ENCODE data around the gene KRT15.

KRT15 gene

GRCh38 chr17:41518789-41519449 lies at the start of gene KRT15:
TSS of gene KRT15 (minus strand) at chr17:41518890. CDS start at chr17:41518827, 63 bp downstream.
- Histone ChIP-seq H3K27ac (peak within 1 kb of the TSS in 10 of 21 experiments; percentile 24 to 68 (median 46)), H3K4me3 (peak within 1 kb of the TSS; percentile 3 to 49 (median 13))

- H3K4me3 ChIP-seq: no peak overlapping the region
- no peak overlapping the region for H3K27ac ChIP-seq
Observed at GRCh38 chr17:41567317-41567716, 48.6 kb upstream of the KRT15 start.

- no peak overlapping the region for H3K4me3 ChIP-seq
- no peak overlapping the region for H3K27ac ChIP-seq
Observed at GRCh38 chr17:41565338-41565737, 46.6 kb upstream of the KRT15 start.

GRCh38 chr17:41563607-41564170 lies 45.0 kb upstream of the KRT15 start:
- Histone ChIP-seq H3K4me3 (no peak overlapping the region), H3K27ac (no peak overlapping the region)

- no peak overlapping the region for H3K4me3 ChIP-seq
- H3K27ac ChIP-seq: no peak overlapping the region
Observed at GRCh38 chr17:41561554-41561953, 42.9 kb upstream of the KRT15 start.

GRCh38 chr17:41559548-41559947 lies 40.9 kb upstream of the KRT15 start:
- Histone ChIP-seq H3K27ac (peak overlapping the region in 1 of 21 experiments; percentile 21), H3K4me3 (no peak overlapping the region)

- no peak overlapping the region for H3K4me3 ChIP-seq
- no peak overlapping the region for H3K27ac ChIP-seq
Observed at GRCh38 chr17:41556931-41557330, 38.2 kb upstream of the KRT15 start.

GRCh38 chr17:41556306-41556705 lies 37.6 kb upstream of the KRT15 start:
- Histone ChIP-seq H3K4me3 (no peak overlapping the region), H3K27ac (no peak overlapping the region)

- Histone ChIP-seq H3K4me3 (no peak overlapping the region), H3K27ac (no peak overlapping the region)
Observed at GRCh38 chr17:41555105-41555887, 36.6 kb upstream of the KRT15 start.

GRCh38 chr17:41553987-41554680 lies 35.4 kb upstream of the KRT15 start:
- H3K27ac ChIP-seq: no peak overlapping the region
- no peak overlapping the region for H3K4me3 ChIP-seq

GRCh38 chr17:41553176-41553575 lies 34.5 kb upstream of the KRT15 start:
- no peak overlapping the region for H3K27ac ChIP-seq

GRCh38 chr17:41552455-41552854 lies 33.8 kb upstream of the KRT15 start:
- no peak overlapping the region for H3K4me3 ChIP-seq

More at GRCh38 chr17:41553176-41553575, 34.5 kb upstream of the KRT15 start:
- H3K4me3 ChIP-seq: no peak overlapping the region

GRCh38 chr17:41551365-41551764 lies 32.7 kb upstream of the KRT15 start:
- no peak overlapping the region for H3K4me3 ChIP-seq
- no peak overlapping the region for H3K27ac ChIP-seq

More at GRCh38 chr17:41552455-41552854, 33.8 kb upstream of the KRT15 start:
- no peak overlapping the region for H3K27ac ChIP-seq

GRCh38 chr17:41549596-41550039 lies 30.9 kb upstream of the KRT15 start:
- Histone ChIP-seq H3K4me3 (no peak overlapping the region), H3K27ac (peak overlapping the region in 4 of 21 experiments; percentile 17 to 76 (median 58))

- peak overlapping the region in 3 of 7 experiments; percentile 3 to 25 (median 10) for H3K4me3 ChIP-seq
- H3K27ac ChIP-seq: peak overlapping the region in 19 of 21 experiments; percentile 10 to 85 (median 71)
Observed at GRCh38 chr17:41548844-41549595, 30.3 kb upstream of the KRT15 start.

- H3K4me3 ChIP-seq: peak overlapping the region in 3 of 7 experiments; percentile 3 to 25 (median 10)
- H3K27ac ChIP-seq: peak overlapping the region in 19 of 21 experiments; percentile 10 to 85 (median 71)
Observed at GRCh38 chr17:41547921-41548843, 29.5 kb upstream of the KRT15 start.

- peak overlapping the region in 10 of 21 experiments; percentile 1 to 83 (median 65) for H3K27ac ChIP-seq
- no peak overlapping the region for H3K4me3 ChIP-seq
Observed at GRCh38 chr17:41547378-41547841, 28.7 kb upstream of the KRT15 start.

GRCh38 chr17:41546819-41547218 lies 28.1 kb upstream of the KRT15 start:
- H3K4me3 ChIP-seq: no peak overlapping the region
- H3K27ac ChIP-seq: no peak overlapping the region

All from skin epidermis (tissue), 12 donors.